A549 (cell line): ENCODE results near the gene KANTR.

Experiments used
- CEBPB ChIP-seq, 2 experiments: fragments of >200 bp in 1 of 2; sonication (Bioruptor Twin) in 1 of 2; formaldehyde crosslinking in 1 of 2; IDR thresholded peaks; 2 replicates each; pipeline ENCODE4 v1.6.1; 2012 to 2016
- ESRRA ChIP-seq: fragments of 150-350 bp; IDR thresholded peaks from 2 replicates; pipeline ENCODE4 v1.6.1; 2014; ENCODE audit warnings: mild to moderate bottlenecking, low read length, borderline replicate concordance
- FOXS1 ChIP-seq: fragments of 250-450 bp; sonication (Bioruptor Pico); IDR thresholded peaks from 2 replicates; pipeline ENCODE4 v1.5.0; 2020; ENCODE audit warnings: mild to moderate bottlenecking, moderate library complexity
- POLR2A ChIP-seq: IDR thresholded peaks from 2 replicates; pipeline ENCODE4 v1.6.1; 2012; ENCODE audit warnings: mild to moderate bottlenecking, low read length
- RAD21 ChIP-seq, 2 experiments: fragments of >200 bp in 1 of 2; sonication (Bioruptor Twin) in 1 of 2; formaldehyde crosslinking in 1 of 2; IDR thresholded peaks in 1 of 2; conservative IDR thresholded peaks in 1 of 2; 2 replicates in 1 of 2; 3 replicates in 1 of 2; pipeline ENCODE4 v1.6.1; 2012 to 2018; ENCODE audit warnings: inconsistent platforms in 1 of 2
- RFX5 ChIP-seq: fragments of 450-650 bp; IDR thresholded peaks from 2 replicates; pipeline ENCODE4 v1.7.1; 2014; ENCODE audit warnings: antibody characterized with exemption, mild to moderate bottlenecking, moderate library complexity
- ZSCAN20 ChIP-seq: fragments of 250-450 bp; sonication (Bioruptor Pico); IDR thresholded peaks from 2 replicates; pipeline ENCODE4 v1.8.0; 2022; ENCODE audit warnings: mild to moderate bottlenecking, moderate library complexity
- TF ChIP-seq, protein P1 (sequence below): fragments of >200 bp; sonication (Bioruptor Twin); formaldehyde crosslinking; IDR thresholded peaks from 3 replicates; pipeline ENCODE4 v1.5.1; 2016
- TF ChIP-seq, protein P2 (sequence below): fragments of 450-650 bp; IDR thresholded peaks from 2 replicates; pipeline ENCODE4 v1.6.1; 2014; ENCODE audit warnings: antibody characterized with exemption

DNA sequence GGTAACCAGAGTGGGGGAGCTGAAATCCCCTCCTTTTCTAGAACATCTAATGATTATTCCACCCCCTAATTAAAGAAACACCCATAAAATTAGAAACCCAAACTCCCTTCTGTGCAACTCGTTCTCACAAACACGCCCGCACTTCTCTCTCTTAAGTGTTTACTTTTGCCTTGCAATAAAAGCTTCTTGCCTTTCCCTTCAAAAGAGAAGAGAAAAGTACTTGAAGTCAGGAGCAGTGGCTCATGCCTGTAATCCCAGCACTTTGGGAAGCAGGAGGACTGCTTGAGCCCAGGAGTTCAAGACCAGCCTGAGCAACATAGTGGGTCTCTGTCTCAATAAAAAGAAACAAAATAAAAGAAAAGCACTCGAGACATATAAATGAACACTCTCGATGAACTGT lies 48.9 kb upstream of the KANTR start:
- TF ChIP-seq, protein P1, sequence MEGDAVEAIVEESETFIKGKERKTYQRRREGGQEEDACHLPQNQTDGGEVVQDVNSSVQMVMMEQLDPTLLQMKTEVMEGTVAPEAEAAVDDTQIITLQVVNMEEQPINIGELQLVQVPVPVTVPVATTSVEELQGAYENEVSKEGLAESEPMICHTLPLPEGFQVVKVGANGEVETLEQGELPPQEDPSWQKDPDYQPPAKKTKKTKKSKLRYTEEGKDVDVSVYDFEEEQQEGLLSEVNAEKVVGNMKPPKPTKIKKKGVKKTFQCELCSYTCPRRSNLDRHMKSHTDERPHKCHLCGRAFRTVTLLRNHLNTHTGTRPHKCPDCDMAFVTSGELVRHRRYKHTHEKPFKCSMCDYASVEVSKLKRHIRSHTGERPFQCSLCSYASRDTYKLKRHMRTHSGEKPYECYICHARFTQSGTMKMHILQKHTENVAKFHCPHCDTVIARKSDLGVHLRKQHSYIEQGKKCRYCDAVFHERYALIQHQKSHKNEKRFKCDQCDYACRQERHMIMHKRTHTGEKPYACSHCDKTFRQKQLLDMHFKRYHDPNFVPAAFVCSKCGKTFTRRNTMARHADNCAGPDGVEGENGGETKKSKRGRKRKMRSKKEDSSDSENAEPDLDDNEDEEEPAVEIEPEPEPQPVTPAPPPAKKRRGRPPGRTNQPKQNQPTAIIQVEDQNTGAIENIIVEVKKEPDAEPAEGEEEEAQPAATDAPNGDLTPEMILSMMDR, result no peak
- TF ChIP-seq FOXS1 (CRISPR knock-in tag) (no peak), RAD21 (conservative IDR thresholded peaks at IDR 0.05 in 1 of 2, IDR thresholded peaks at IDR 0.05 in 1 of 2) (no peak), ESRRA (no peak), RFX5 (no peak), ZSCAN20 (no peak), CEBPB (IDR thresholded peaks at IDR 0.05) (no peak), POLR2A (no peak)
- TF ChIP-seq, protein P2, sequence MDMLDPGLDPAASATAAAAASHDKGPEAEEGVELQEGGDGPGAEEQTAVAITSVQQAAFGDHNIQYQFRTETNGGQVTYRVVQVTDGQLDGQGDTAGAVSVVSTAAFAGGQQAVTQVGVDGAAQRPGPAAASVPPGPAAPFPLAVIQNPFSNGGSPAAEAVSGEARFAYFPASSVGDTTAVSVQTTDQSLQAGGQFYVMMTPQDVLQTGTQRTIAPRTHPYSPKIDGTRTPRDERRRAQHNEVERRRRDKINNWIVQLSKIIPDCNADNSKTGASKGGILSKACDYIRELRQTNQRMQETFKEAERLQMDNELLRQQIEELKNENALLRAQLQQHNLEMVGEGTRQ, result no peak
